Activated CD4-positive, alpha-beta T cell treated with anti-CD3 and anti-CD28 coated beads, Interleukin-2, amount 50 U/mL, for 48 hours (primary cell): ENCODE data around the gene KCNJ4.

Experiments used
- DNase-seq, 2 experiments: peaks; one replicate each; pipeline ENCODE4 v3.0.0-alpha.2; 2020

The KCNJ4 gene

DNA sequence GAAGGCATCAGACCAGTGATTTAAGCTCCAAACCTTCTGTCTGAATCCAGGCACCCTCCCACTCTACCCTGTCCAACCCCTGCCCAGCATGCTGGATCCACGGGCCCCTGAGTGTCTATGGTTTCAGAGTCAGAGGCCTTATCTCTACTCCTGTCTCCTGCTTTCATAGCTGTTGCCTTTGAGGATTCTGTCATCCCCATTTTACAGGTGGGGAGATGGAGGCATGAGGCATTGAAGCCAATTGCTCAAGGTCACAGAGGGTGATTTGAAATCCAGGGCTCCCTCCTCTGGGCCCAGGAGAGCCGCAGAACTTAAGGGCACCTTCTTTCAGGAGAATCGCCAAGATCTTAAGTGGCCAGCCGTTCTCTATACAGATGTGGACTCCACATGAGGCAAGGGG lies 3.1 kb downstream of the KCNJ4 start:
- no peak for DNase-seq

DNA sequence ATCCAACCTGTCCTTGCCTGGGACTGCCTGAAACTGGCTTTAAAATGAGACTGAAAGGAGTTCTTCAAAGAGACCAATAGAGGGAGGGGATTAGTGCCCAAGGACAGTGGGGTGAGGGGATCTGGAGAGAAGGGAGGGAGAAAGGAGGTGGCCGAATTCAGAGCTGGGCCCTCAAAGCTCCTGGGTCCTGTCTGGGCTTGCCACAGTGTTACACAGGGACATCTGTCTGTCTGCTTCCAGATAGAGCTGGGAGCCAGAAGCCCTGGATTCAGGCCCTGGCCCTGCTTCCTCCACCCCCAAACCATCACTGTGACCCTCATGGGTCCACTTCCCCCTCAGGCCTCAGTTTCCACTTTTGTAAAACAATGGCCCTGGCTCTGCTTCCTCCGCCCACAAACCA lies 3.6 kb downstream of the KCNJ4 start:
- DNase-seq: no peak

DNA sequence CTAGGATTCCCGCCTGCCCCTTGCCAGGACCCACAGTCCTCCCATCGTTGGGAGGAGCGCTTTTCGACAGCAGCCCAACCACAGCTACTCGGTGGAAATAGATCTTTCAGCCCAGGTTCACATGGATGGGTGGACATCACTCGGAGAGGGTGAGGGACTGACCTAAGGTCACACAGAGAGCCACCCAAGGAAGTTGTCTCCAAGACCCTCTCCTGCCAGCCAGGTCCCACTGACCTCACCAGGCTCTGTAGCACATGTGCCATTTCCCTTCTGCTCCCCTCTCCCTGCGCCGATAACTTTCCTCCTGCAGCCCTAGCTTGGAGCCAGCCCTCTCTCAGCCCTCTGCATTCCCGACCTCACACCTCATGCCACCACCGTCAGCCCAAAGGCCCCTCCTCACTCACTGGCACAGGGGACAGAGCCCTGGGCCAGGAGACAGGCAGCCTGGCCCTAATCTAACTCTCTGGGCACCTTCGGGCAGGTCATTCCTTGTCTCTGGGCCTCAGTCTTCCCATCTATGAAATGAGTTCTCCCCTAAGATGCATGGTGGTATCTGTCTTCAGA lies 4.7 kb downstream of the KCNJ4 start:
- DNase-seq: no peak

GRCh38 chr22:38449776-38450175 lies 5.2 kb downstream of the KCNJ4 start:
- no peak for DNase-seq

DNA sequence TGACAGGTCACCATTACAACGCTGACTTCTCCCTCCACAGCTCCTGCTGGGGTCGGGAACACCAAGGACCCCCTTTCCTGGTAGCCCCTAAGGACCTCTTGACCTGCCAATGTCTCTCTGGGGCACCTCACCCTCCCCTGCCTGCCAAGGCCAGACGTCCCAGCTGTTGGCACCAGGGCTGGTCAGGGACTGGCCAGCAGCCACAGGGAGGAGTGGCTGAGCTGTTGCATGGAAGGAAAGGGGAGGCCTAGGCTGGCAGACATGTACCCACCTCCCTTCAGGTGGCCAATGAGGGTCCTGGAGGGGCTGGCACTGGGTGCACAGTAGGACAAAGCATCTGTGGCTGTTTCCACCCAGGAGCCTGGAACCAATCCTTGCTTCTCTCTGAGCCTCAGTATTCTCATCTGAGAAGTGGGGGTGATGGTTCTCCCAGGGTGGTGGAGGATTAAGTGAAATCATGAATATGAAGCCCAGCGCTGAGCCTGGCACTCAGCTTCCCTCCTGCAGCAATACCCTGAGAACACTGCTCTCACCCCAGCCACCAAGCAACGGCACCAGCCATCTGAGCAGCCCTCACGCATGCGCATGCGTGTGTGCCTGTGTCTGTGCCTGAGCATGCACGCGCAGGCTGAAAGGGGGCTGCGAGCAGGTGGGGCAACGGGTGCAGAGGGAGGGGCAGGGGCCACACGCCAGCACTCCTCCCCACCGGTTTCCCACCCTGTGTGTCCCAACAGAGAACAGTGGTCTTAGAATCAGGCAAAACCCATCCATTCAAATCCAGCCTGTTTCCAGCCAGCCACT lies 5.9 kb downstream of the KCNJ4 start:
- no peak for DNase-seq

- no peak for DNase-seq
These were observed 8.9 kb downstream of the KCNJ4 start for GRCh38 chr22:38446018-38446601.

- DNase-seq: no peak
These were observed 10.2 kb downstream of the KCNJ4 start for GRCh38 chr22:38444783-38445182.

GRCh38 chr22:38443628-38444521 lies 11.1 kb downstream of the KCNJ4 start:
- DNase-seq: no peak

- no peak for DNase-seq
These were observed 11.9 kb downstream of the KCNJ4 start for GRCh38 chr22:38442967-38443627.

- DNase-seq: no peak
These were observed 13.2 kb downstream of the KCNJ4 start for GRCh38 chr22:38441620-38442287.

DNA sequence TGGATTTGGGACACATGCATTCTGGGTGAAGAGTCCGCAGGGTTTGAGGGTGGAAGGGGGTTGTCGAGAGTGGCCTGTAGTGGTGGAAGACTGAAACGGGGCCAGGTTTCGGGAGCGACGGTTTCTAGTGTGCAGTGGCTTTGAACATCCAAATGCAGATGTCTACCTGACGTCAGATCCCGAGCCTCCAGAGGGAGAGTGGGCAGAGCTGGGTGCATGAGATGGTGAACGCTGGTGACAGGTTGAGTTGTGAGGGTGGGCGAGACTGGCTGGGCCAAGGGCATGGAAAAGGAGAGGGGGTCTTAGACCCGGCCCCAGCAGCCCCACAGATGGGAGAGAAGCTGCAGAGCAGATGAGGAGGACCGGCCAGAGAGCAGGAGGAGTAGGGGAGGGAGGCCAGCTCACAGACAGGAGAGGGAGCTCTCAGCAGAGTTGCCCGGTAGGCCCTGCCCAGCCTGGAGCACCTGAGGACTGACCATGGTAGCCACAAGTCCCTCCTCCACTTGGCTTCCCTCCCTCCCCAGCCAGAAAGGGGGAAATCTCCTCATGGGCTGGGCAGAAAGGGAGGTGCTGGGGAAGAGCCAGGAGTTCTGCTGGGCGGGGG lies 14.2 kb downstream of the KCNJ4 start:
- no peak for DNase-seq

GRCh38 chr22:38437416-38437815 lies 17.6 kb downstream of the KCNJ4 start:
- DNase-seq: no peak

- no peak for DNase-seq
These were observed 18.2 kb downstream of the KCNJ4 start for GRCh38 chr22:38436629-38437395.

DNA sequence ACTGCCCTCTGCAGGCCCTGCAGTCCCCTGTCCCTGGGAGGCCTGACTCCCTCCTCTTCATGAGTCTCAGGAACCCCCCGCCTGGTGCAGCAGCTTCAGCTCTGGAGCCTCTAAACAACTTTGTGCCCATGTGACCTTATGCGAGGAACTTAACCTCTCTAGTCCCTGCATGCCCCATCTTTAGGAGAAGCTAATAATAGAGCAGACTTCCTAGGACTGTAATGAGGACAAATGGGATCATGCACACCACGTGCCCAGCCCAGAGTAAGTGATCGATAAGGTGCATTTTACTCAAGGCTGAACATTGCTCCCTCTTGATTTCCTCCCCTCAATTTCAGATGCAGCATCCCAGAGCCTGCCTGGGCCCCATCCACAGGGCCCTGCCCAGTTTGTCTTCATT lies 19.0 kb downstream of the KCNJ4 start:
- DNase-seq: no peak

DNA sequence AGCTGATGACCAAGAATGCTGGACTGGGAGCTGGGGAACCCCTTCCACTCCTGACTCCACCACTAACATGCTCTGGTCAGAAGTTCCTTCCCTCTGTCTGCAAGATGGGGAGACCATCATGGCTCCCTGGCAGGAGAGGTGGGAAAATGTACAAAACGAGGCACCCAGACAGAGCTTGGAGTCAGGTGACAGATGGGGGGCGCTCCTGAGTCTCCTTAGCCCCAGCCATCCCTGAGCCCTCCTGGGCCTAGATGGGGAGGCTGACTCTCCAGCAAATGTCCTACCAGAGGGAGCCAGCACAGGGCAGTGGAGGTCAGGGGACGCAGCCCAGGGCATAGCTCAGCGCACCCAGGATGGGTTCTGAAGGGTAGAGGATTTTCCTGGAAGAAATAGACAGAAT lies 20.0 kb downstream of the KCNJ4 start:
- no peak for DNase-seq

- no peak for DNase-seq
These were observed 21.1 kb downstream of the KCNJ4 start for GRCh38 chr22:38433871-38434270.

DNA sequence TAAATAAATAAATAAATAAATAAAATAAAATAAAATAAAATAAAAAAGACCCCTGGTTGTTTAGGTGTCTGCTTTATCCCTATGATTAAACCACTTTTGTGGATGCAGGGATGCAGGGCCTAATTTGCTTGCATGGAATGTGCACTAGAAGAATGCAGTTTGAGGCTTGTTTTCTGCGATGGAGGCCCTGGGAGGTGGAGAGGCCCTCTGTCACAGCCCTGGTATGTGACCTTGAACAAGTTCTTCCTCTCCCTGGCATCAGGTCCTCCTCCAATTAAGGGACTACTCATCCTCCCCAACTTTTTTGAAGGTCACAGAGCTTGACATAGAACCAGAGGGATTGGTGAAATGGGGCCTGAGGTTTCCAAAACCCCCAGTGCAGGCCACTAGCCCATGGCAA lies 22.7 kb downstream of the KCNJ4 start:
- no peak for DNase-seq

DNA sequence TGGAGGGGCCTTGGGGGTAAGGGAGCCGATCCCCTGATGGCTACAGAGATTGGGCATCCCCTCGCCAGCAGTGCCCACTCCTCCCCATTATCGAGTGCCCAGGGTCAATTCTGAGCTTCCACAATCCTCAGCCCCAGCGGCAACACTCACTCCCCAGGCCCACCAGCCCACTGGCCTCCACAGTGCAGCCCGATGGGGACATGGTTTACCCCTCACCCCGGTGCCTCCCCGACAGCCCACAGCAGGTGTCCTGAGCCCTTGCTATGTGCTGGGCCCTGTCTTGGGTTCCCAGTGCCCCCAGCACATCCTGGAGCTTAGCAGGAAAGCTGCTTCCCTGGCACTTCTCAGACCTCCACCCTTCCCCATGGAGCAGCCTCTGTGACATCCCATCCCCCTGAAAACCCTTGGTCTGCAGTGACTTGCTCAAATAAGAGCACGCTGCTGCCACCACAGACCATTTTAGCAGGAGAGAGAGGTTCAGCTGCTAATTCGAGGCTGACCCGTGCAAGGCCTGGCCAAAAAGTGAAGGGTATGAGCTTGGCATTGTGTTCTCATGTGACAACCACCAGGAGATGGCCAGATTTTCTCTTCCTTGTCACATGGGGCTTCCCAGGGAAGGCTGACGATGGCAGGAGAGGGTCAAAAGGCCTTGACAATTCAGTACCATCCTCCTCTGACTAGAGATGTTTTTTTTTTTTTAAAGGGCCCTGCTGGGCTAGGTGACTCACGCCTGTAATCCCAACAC lies 23.6 kb downstream of the KCNJ4 start:
- DNase-seq: no peak

DNA sequence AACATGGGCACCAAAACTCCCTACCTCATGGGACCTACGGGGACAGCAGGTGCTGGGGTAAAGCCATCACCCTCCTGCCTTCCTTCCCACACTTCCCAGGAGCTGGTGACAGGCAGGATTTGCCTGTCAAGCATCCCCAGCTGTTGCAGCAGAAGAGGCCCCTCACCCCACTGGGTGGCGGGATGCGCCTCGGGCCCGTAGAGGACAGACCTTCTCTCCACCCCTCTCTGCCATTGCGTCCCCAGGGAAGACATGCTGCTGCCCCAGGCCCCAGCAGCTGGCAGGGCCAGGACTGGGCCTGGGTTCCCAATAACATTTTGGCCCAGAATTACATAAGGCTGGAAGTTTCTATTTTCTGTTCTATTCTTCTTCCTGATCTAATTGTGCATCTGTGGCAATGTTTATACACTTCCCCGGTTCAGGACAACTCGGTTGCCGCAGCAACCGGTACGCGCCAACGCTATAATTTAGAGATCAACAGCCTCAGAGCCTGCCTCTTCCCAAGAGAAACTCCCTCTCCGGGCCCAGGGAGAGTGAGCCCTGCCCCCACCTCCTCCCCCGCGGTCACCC lies 25.4 kb downstream of the KCNJ4 start:
- DNase-seq: no peak

DNA sequence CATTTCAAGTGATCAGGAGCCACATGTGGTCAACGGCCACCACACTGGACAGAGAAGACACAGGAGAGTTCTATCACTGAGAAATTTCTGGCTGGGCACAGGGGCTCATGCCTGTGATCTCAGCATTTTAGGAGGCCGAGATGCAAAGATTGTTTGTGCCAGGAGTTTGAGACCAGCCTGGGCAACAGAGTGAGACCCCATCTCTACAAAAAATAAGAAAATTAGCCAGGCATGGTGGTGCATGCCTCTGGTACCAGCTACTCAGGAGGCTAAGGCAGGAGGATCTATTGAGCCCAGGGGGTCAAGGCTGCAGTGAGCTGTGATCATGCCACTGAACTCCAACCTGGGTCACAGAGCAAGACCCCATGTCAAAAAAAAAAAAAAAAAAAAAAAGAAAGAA lies 26.3 kb downstream of the KCNJ4 start:
- no peak for DNase-seq
